ENCODE results near the gene FAM216A. TPM values are rescaled to one million over a fixed set of nuclear protein-coding genes. Genes with fewer than 3 reads are reported as not detected.

Gene FAM216A
- total and polyA plus RNA-seq, 9 of the 15 experiments (the other 6 are each of a cell fraction or from before 2014, with no cell fraction given): 17.2 to 96.9 (median 48.5) TPM

- no peak overlapping the region for H3K27ac ChIP-seq (ENCODE audit: extremely low read depth, low read depth, low read length)
- POLR2A ChIA-PET: interaction anchor here (0.7 kb wide), 1 partner anchor 8 kb away, joined by 3 read pairs; no protein-coding TSS in a partner anchor
Observed at GRCh38 chr12:110536834-110537604, 68.4 kb downstream of the FAM216A start.

More at GRCh38 chr12:110536834-110537604, 68.4 kb downstream of the FAM216A start:
- Histone ChIP-seq H3K4me3 (no peak overlapping the region), H3K9ac (ENCODE audit: insufficient read depth in 1 of 2, low read depth in 2 of 2, low read length in 2 of 2) (no peak overlapping the region), H3K9me3 (replicated peaks; ENCODE audit: control insufficient read depth, insufficient read depth, low read depth, low read length) (no peaks in the 10 kb centered on the region), H4K20me1 (replicated peaks; ENCODE audit: control insufficient read depth, insufficient read depth, low read length) (no peaks in the 10 kb centered on the region), H3K4me2 (ENCODE audit: insufficient read depth, low read length) (no peak overlapping the region), H3K79me2 (ENCODE audit: control insufficient read depth, insufficient read depth, low read length) (no peaks in the 10 kb centered on the region; the same call in 2 of the 3 replicates), H3K9me1 (ENCODE audit: control insufficient read depth, insufficient read depth, low read length) (no peaks in the 10 kb centered on the region), H3K27me3 (ENCODE audit: control insufficient read depth in 2 of 2, insufficient read depth in 2 of 2, low read length in 2 of 2) (no peaks in the 10 kb centered on the region), H2AFZ (ENCODE audit: low read depth, low read length) (no peak overlapping the region), H3K36me3 (ENCODE audit: control insufficient read depth, insufficient read depth, low read length) (peaks cover 69% of the 10 kb centered on the region), H3K4me1 (replicated peaks in 1 of 2; ENCODE audit: control insufficient read depth in 2 of 2, insufficient read depth in 2 of 2, low read length in 2 of 2) (no peaks in the 10 kb centered on the region)
- BruUV-seq (replicated peaks): no TSS peak
- ATAC-seq (no peak), DNase-seq (ENCODE audit: extremely low read depth in 1 of 4, low spot score in 3 of 4) (no peak), FAIRE-seq (no peak)
- no peak for TF ChIP-seq ZNF224 (CRISPR knock-in tag; IDR thresholded peaks at IDR 0.05)
- TF ChIP-seq MECOM (CRISPR knock-in tag; IDR thresholded peaks at IDR 0.05): no peak
- TF ChIP-seq STAG1 (CRISPR knock-in tag; IDR thresholded peaks at IDR 0.05; ENCODE audit: borderline replicate concordance): no peak
- TF ChIP-seq HMBOX1 (IDR thresholded peaks at IDR 0.05): no peak
- TF ChIP-seq ZNF354B (CRISPR knock-in tag; IDR thresholded peaks at IDR 0.05): no peak
- TF ChIP-seq E2F3 (CRISPR knock-in tag; IDR thresholded peaks at IDR 0.05): no peak
- no peak for TF ChIP-seq PATZ1 (CRISPR knock-in tag; IDR thresholded peaks at IDR 0.05; ENCODE audit: borderline replicate concordance)
- no peak for TF ChIP-seq RERE (CRISPR knock-in tag; IDR thresholded peaks at IDR 0.05; ENCODE audit: borderline replicate concordance)
- no peak for TF ChIP-seq BHLHE40 (IDR thresholded peaks at IDR 0.05; ENCODE audit: low read length)
- no peak for TF ChIP-seq VEZF1 (CRISPR knock-in tag; IDR thresholded peaks at IDR 0.05)
- TF ChIP-seq PURB (CRISPR knock-in tag; IDR thresholded peaks at IDR 0.05; ENCODE audit: low read depth): no peak
- CTCF ChIA-PET (ENCODE audit: low intra/inter-chr PET ratio): no interaction called here
- intact Hi-C loops (cut with micrococcal nuclease) (no loop called here), in situ Hi-C loops (cut with MboI) (no loop called here)
- WGBS (ENCODE audit: insufficient coverage, low coverage, missing lambda C conversion rate): 83% methylated on average over 4 of the region's 4 CpGs

Data from K562 (cell line).